ENCODE results near the gene POU4F1. TPM values are rescaled to one million over a fixed set of nuclear protein-coding genes. Genes with fewer than 3 reads are reported as not detected.
"Not testable (repeated sequence)": the region's sequence is repeated elsewhere in the genome, so short reads cannot be mapped to it uniquely, and the experiment has no call there.

The POU4F1 gene, protein sequence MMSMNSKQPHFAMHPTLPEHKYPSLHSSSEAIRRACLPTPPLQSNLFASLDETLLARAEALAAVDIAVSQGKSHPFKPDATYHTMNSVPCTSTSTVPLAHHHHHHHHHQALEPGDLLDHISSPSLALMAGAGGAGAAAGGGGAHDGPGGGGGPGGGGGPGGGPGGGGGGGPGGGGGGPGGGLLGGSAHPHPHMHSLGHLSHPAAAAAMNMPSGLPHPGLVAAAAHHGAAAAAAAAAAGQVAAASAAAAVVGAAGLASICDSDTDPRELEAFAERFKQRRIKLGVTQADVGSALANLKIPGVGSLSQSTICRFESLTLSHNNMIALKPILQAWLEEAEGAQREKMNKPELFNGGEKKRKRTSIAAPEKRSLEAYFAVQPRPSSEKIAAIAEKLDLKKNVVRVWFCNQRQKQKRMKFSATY
- 0.26 and 0.43 TPM in 2 replicates for total RNA-seq
- polyA plus RNA-seq (2012), result 0.11 TPM

- DNase-seq (ENCODE audit: low read depth), result peak; percentile 78
Measured at GRCh38 chr13:78603240-78603957, at the start of gene POU4F1. Gene POU4F1 (minus strand): TSS chr13:78603552. CDS start chr13:78603326, 226 bp downstream.

GRCh38 chr13:78652651-78653050 is 49.3 kb upstream of the POU4F1 start:
- no peak for DNase-seq (ENCODE audit: low read depth)

DNA sequence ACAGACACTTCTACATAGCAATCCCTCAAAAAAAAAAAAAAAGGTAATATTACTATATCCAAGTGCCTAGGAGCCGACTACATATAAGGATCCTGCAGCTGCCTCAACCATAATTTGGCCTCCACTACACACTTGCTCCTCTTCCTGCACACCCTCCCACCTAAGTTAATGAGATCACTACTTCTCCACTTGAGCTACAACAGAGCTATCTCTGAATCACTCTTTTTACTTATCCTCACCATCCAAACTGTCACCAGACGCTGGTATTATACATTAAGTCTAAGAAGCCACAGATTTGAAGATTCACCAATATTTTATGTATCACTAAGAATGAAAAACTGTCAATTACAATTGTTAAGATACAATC is 47.3 kb upstream of the POU4F1 start:
- no peak for DNase-seq (ENCODE audit: low read depth)

GRCh38 chr13:78649997-78650716 is 46.8 kb upstream of the POU4F1 start:
- DNase-seq (ENCODE audit: low read depth), result no peak

- DNase-seq (ENCODE audit: low read depth), result not testable (repeated sequence)
Measured at GRCh38 chr13:78647109-78647678, 43.8 kb upstream of the POU4F1 start.

GRCh38 chr13:78638216-78638615 is 34.9 kb upstream of the POU4F1 start:
- DNase-seq (ENCODE audit: low read depth), result no peak

GRCh38 chr13:78636495-78636894 is 33.1 kb upstream of the POU4F1 start:
- no peak for DNase-seq (ENCODE audit: low read depth)

DNA sequence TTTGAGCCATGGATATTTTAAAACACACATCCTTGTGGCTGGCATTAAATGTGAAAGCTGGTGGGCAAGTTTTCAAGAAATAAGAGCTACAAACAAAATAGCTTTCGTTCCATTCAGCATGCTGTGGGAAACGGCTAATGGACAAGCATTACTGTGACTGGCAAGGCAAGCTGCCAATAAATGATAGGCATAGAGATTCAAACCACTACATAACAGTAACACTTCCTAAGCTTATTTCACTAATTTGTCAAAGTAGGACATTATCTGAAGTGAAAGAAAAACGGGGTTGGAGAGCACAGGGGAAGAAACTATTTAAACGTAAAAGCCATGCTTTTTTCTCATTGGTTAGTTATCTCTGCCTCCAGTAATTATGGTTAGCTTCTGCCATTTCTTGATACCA is 29.6 kb upstream of the POU4F1 start:
- DNase-seq (ENCODE audit: low read depth), result peak; percentile 28

- DNase-seq (ENCODE audit: low read depth), result no peak
Measured at GRCh38 chr13:78631077-78631476, 27.7 kb upstream of the POU4F1 start.

DNA sequence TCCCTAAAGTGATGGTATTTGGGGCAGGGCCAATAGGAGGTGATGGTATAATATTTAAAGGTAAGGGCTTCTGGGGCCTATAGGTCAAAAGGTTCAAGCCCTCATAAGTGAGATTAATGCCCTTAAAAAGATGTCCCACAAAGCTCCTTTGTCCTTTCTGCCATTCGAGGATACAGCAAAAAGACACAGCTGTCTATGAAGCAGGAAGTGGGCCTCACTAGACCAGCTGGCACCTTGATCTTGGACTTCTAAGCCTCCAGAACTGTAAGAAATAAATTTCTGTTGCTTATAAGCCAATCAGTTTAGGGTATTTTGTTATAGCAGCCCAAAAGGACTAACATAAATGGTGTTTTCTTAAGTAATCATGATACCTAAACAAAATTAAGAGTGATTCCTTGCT is 27.2 kb upstream of the POU4F1 start:
- peak; percentile 36 for DNase-seq (ENCODE audit: low read depth)

GRCh38 chr13:78625384-78625783 is 22.0 kb upstream of the POU4F1 start:
- DNase-seq (ENCODE audit: low read depth), result no peak

DNA sequence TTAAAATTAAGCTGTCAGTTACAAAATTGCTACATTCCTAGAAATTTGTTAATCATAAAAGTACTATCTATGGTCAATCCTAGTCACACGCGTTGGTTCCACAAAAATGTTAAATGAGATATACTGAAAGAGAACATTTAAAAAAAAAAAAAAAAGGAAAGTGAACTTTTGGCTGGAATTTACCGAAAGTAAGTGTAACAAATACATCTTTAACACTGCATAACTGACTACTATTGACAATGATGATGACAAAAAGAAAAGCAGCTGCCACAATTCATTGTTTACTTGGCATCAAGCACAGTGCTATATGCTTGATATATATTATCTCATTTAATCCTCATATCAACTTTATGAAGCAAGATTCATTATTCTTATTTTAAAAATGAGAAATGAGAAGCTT is 19.8 kb upstream of the POU4F1 start:
- no peak for DNase-seq (ENCODE audit: low read depth)

DNA sequence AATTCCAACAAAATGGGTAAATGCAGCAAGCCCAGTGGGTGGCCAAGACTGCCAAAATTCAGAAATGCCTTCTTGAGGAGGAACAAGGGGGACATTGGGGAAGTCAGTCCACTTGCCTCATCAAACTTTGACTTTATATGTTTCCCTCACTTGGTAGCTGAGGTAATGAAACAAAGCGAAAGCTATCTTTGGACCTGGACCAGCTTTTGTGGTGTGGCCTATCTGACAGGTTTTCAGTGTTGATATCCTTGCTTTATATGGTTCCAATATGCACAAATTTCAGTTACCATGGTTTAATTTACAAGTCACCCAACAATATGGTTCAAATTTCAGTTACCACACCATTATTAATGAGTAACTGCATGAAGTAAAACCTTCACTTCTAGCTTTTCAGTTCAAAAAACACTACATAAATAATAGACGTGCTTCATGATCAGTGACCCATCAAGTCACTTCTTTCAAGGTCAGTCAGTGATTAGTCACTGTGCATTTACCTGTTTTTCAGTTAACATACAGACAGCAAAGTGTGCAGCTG is 17.7 kb upstream of the POU4F1 start:
- DNase-seq (ENCODE audit: low read depth), result no peak

GRCh38 chr13:78618411-78618810 is 15.1 kb upstream of the POU4F1 start:
- no peak for DNase-seq (ENCODE audit: low read depth)

- no peak for DNase-seq (ENCODE audit: low read depth)
Measured at GRCh38 chr13:78611040-78611439, 7.7 kb upstream of the POU4F1 start.

DNA sequence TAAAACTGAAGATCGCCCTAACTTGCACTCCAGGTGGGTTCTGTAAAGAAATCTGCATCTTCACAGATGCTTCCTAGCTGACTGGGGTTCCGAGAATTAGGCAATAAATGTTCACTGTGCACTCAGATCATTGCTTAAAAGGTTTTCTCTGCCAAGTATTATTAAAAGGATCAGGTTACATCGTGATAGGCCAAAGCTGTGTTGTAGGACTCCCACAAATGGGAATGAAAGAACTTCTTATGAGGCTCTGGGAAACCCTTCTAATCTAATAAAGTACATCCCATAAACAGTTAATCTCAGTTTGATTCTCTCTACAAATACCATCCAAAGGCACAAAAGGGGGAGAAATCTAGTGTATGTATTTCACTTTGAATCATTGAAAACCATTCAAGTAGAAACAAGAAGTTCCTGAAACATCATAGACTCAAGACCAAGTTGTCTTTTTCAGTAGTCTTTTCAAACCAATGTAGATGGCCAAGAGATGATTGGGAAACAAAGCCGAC is 7.1 kb upstream of the POU4F1 start:
- no peak for DNase-seq (ENCODE audit: low read depth)

- peak; percentile 47 for DNase-seq (ENCODE audit: low read depth)
Measured at GRCh38 chr13:78609464-78610205, 6.3 kb upstream of the POU4F1 start.

DNA sequence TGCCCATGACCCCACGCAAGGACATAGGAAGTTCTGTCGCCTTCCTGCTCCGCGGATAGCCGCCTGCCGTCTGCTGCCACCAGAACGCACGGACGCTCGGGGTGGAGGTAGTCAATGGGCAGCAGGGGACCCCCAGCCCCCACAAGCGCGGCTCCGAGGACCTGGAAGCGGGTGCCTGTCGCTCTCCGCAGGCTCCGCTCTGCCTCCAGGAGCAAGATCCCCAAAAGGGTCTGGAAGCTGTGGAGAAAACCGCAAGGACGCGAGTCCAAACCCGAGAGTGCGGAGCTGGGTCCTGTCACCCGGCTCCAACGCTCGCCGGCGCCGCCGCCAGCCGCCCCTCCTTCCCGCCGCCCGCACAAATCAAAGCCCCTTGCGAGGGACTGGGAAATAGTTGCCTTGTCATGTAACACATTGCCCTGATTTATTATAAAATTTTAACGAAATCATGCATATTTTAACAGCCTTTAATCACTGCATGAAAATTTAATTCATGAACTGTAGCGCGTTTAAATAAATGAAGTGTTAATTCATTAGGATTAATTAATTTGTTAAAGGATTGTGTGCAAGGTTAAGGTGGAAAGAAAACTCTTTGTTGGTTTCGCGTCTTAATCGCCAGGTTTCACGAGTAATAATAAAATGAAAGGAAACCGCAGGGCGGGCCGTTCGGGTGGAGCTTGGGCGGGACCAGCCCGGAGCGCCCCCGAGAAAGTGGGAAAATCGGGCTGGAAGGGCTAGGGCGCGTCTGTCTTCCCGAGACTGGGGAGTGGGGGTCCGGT is 5.5 kb upstream of the POU4F1 start:
- DNase-seq (ENCODE audit: low read depth), result no peak

- no peak for DNase-seq (ENCODE audit: low read depth)
Measured at GRCh38 chr13:78608252-78608687, 4.9 kb upstream of the POU4F1 start.

Data from myocyte (in vitro differentiated cells).